Keratinocyte (primary cell): Measurements from ENCODE around the gene S1PR3. TPM values are rescaled to one million over a fixed set of nuclear protein-coding genes. Genes with fewer than 3 reads are reported as not detected.

Experiments used
- DNase-seq: peaks from one replicate; pipeline ENCODE4 v3.0.0-alpha.2; 2011; ENCODE audit warnings: low read depth, missing footprints, low spot score
- FAIRE-seq: peaks from 2 replicates; lab custom pipeline; 2011; peaks lifted over from hg19 to GRCh38; lab: Jason Lieb, UNC
- H2AFZ ChIP-seq: 2 replicates; pipeline ENCODE4 v1.6.0; 2012; ENCODE audit warnings: low read length, control low read depth, inconsistent platforms; ENCODE audit not compliant: control insufficient read depth
- H3K27ac ChIP-seq: 2 replicates; pipeline ENCODE4 v1.5.1; 2011; ENCODE audit warnings: low read length; ENCODE audit not compliant: control insufficient read depth, insufficient read depth
- H3K27me3 ChIP-seq: 3 replicates; pipeline ENCODE4 v1.6.0; 2011; ENCODE audit warnings: low read length; ENCODE audit not compliant: control insufficient read depth, insufficient read depth; ENCODE audit errors: extremely low read depth
- H3K36me3 ChIP-seq, 2 experiments: 2 replicates in 1 of 2; 3 replicates in 1 of 2; pipeline ENCODE4 v1.5.1; 2011; ENCODE audit warnings: low read length in 2 of 2, mild to moderate bottlenecking in 1 of 2; ENCODE audit not compliant: control insufficient read depth in 2 of 2, insufficient read depth in 2 of 2; ENCODE audit errors: extremely low read depth in 1 of 2
- H3K4me1 ChIP-seq: 3 replicates; pipeline ENCODE4 v1.5.1; 2011; ENCODE audit warnings: low read length; ENCODE audit not compliant: control insufficient read depth, insufficient read depth; ENCODE audit errors: extremely low read depth
- H3K4me2 ChIP-seq: 3 replicates; pipeline ENCODE4 v1.6.0; 2011; ENCODE audit warnings: low read depth, low read length; ENCODE audit not compliant: control insufficient read depth, insufficient read depth; ENCODE audit errors: extremely low read depth
- H3K4me3 ChIP-seq, 3 experiments: fragments of 200-600 bp in 1 of 3; sonication (generic) in 1 of 3; 2 replicates in 2 of 3; 3 replicates in 1 of 3; pipeline ENCODE4 v1.5.1; 2011 to 2016; ENCODE audit warnings: low read length in 3 of 3, mild to moderate bottlenecking in 3 of 3, control low read depth in 2 of 3, inconsistent platforms in 1 of 3, low read depth in 1 of 3, mixed read lengths in 1 of 3, mixed run types in 1 of 3, moderate library complexity in 1 of 3; ENCODE audit not compliant: control insufficient read depth in 2 of 3, insufficient read depth in 2 of 3; ENCODE audit errors: extremely low read depth in 1 of 3
- H3K79me2 ChIP-seq: 2 replicates; pipeline ENCODE4 v1.6.0; 2012; ENCODE audit warnings: low read length; ENCODE audit not compliant: control insufficient read depth, insufficient read depth
- H3K9ac ChIP-seq: 3 replicates; pipeline ENCODE4 v1.6.0; 2011; ENCODE audit warnings: low read length; ENCODE audit not compliant: control insufficient read depth, insufficient read depth; ENCODE audit errors: extremely low read depth
- H3K9me1 ChIP-seq: 3 replicates; pipeline ENCODE4 v1.6.0; 2011; ENCODE audit warnings: low read length; ENCODE audit not compliant: control insufficient read depth, insufficient read depth; ENCODE audit errors: extremely low read depth
- H3K9me3 ChIP-seq: 2 replicates; pipeline ENCODE4 v1.5.1; 2012; ENCODE audit warnings: low read depth, low read length; ENCODE audit not compliant: control insufficient read depth
- H4K20me1 ChIP-seq: 3 replicates; pipeline ENCODE4 v1.6.0; 2011; ENCODE audit warnings: low read length; ENCODE audit not compliant: control insufficient read depth, insufficient read depth; ENCODE audit errors: extremely low read depth
- CTCF ChIP-seq, 3 experiments: IDR thresholded peaks in 1 of 3; conservative IDR thresholded peaks in 1 of 3; optimal IDR thresholded peaks in 1 of 3; 2 replicates in 2 of 3; 3 replicates in 1 of 3; pipeline versions ENCODE3 to v1.5.1; 2011; ENCODE audit warnings: low read length in 3 of 3, mild to moderate bottlenecking in 3 of 3, moderate library complexity in 2 of 3, control low read depth in 1 of 3, inconsistent platforms in 1 of 3; ENCODE audit not compliant: insufficient read depth in 2 of 3; ENCODE audit errors: extremely low read depth in 1 of 3
- EZH2 ChIP-seq: IDR thresholded peaks from one replicate; pipeline ENCODE4 v1.6.1; 2012; ENCODE audit warnings: inconsistent platforms, mild to moderate bottlenecking, low read length, moderate library complexity
- dilution Hi-C: fragments of 300-500 bp; cut with MboI; formaldehyde crosslinking; loops from one replicate; pipeline ENCODE4 v1.7.0; 2020; ENCODE audit warnings: low sequenced_read_pairs; ENCODE audit not compliant: extremely low pct_ligation_motif_present
- polyA plus RNA-seq, 5 experiments: library from polyadenylated mRNA; depleted of rRNA in 3 of 5; stranded (reverse) in 3 of 5; stranded (forward) in 1 of 5; unstranded in 1 of 5; fragments of >200 nt; gene quantifications; 1 replicate in 1 of 5; 2 replicates in 3 of 5; 3 replicates in 1 of 5; pipeline versions ENCODE4 v1.2.1 to v1.2.3, GENCODE V29; 2011 to 2012; ENCODE audit warnings: missing spikeins in 2 of 5, low read depth in 1 of 5, low replicate concordance in 1 of 5

S1PR3 gene
- polyA plus RNA-seq, 1 donor (not counting 4 experiments of a cell fraction or from before 2014, with no cell fraction given), result 4.1 TPM

DNA sequence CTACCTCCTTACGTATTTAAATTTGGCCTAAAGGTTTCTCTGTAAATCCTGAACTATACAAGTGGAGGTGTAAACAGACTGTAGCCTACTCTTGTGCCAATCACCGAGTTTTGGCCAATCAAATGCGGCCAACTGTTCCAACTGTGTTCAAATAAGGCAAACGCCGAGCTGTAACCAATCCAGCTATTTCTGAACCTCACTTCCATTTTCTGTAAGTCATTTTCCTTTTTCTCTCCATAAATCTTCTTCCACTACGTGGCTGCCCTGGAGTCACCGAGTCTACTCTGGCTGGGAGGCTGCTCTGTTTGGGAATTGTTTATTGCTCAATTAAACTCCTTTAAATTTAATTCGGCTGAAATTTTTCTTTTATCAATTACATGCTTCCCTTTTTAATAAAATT, 58.4 kb downstream of the S1PR3 start:
- Histone ChIP-seq H3K4me2 (no peak overlapping the region), H3K4me1 (no peaks in the 10 kb centered on the region), H3K27ac (no peak overlapping the region), H3K9me1 (no peaks in the 10 kb centered on the region), H3K79me2 (no peaks in the 10 kb centered on the region), H3K4me3 (no peak overlapping the region), H4K20me1 (no peaks in the 10 kb centered on the region), H3K9me3 (no peaks in the 10 kb centered on the region), H3K27me3 (no peaks in the 10 kb centered on the region), H3K36me3 (no peaks in the 10 kb centered on the region), H2AFZ (no peak overlapping the region), H3K9ac (no peak overlapping the region)
- no peak for DNase-seq
- FAIRE-seq, result no peak
- dilution Hi-C loops, result no loop called here
- no peak for TF ChIP-seq EZH2
- no peak for TF ChIP-seq CTCF (optimal IDR thresholded peaks at IDR 0.05 in 1 of 3, IDR thresholded peaks at IDR 0.05 in 1 of 3, conservative IDR thresholded peaks at IDR 0.05 in 1 of 3; ENCODE audit: extremely low read depth in 1 of 3, insufficient read depth in 2 of 3, low read length in 3 of 3)

GRCh38 chr9:89051421-89052025, 60.3 kb downstream of the S1PR3 start:
- H2AFZ ChIP-seq, result no peak overlapping the region
- H3K9ac ChIP-seq, result no peak overlapping the region
- no peak overlapping the region for H3K4me3 ChIP-seq
- H3K79me2 ChIP-seq, result no peaks in the 10 kb centered on the region
- no peaks in the 10 kb centered on the region for H4K20me1 ChIP-seq
- H3K9me3 ChIP-seq, result no peaks in the 10 kb centered on the region
- H3K4me2 ChIP-seq, result no peak overlapping the region
- TF ChIP-seq EZH2, result no peak
- TF ChIP-seq CTCF (optimal IDR thresholded peaks at IDR 0.05 in 1 of 3, IDR thresholded peaks at IDR 0.05 in 1 of 3, conservative IDR thresholded peaks at IDR 0.05 in 1 of 3; ENCODE audit: extremely low read depth in 1 of 3, insufficient read depth in 2 of 3, low read length in 3 of 3), result no peak
- DNase-seq (no peak), FAIRE-seq (no peak)
- dilution Hi-C loops, result no loop called here
- no peaks in the 10 kb centered on the region for H3K27me3 ChIP-seq
- H3K27ac ChIP-seq, result no peak overlapping the region
- no peaks in the 10 kb centered on the region for H3K4me1 ChIP-seq
- H3K36me3 ChIP-seq, result no peaks in the 10 kb centered on the region
- no peaks in the 10 kb centered on the region for H3K9me1 ChIP-seq
